A549 treated with DMSO at 1 μM for 4 hours (cell line): ENCODE results near the gene PRLHR. TPM values are rescaled to one million over a fixed set of nuclear protein-coding genes. Genes with fewer than 3 reads are reported as not detected.

Source experiments
- total RNA-seq: library from RNA; stranded (reverse); fragments of 200-300 nt; extraction: Qiagen RNA extraction; gene quantifications from 5 replicates; pipeline ENCODE4 v1.2.3, GENCODE V29; 2022; ENCODE audit warnings: low read depth

The PRLHR gene
- total RNA-seq, result not detected in 5 replicates

GRCh38 chr10:118595598-118596425, at the start of gene PRLHR:
Gene PRLHR (minus strand): TSS chr10:118595648. CDS start chr10:118595244, 404 bp downstream.

Other genes with a start within 250 kb of the PRLHR start
- gene CACUL1, start 159.3 kb upstream of the PRLHR start, total RNA-seq, result 10.8 to 16.4 TPM (median 14.1 TPM) in 5 replicates